Stimulated activated CD4-positive, alpha-beta T cell treated with anti-CD3 and anti-CD28 coated beads, TNF-alpha, amount 100 ng/mL, for 48 hours (primary cell): ENCODE results near the gene MCM3AP.

Source experiments
- DNase-seq, 3 donors: peaks; one replicate each; pipeline ENCODE4 v3.0.0-alpha.2; 2020; ENCODE audit warnings: low read depth in 3 of 3

MCM3AP gene

GRCh38 chr21:46285206-46285661 is at the start of gene MCM3AP:
TSS of gene MCM3AP (minus strand) at chr21:46285611. CDS start at chr21:46285286, 325 bp downstream.
- DNase-seq: no peak

DNA sequence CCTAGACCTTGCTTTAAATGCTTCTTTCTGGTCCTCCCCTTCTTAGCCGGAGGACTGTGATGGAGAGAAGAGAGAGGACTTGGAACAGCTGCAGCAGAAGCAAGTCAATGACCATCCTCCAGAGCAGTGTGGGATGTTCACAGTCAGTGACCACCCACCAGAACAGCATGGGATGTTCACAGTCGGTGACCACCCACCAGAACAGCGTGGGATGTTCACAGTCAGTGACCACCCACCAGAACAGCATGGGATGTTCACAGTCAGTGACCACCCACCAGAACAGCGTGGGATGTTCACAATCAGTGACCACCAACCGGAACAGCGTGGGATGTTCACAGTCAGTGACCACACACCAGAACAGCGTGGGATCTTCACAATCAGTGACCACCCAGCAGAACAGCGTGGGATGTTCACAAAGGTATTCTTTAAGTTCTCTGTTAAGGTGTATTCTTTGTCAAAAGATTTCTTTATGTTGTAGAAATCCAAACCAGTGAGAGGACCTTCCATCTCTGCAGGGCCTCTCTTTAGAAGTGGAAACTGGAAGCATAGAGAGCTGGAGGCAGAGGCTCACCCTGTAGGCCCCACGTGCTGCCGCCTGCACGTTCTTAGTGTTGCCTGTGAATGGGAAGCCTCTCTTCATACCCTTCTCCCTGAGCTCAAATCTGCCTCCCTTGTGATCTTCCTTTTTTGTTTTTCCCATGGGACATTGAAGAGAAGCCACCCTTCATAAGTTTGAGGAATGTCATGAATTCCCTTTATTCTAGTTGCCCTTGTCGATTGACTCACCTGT is 49.1 kb upstream of the MCM3AP start:
- no peak for DNase-seq

- no peak for DNase-seq
These were observed 44.4 kb upstream of the MCM3AP start for GRCh38 chr21:46329796-46330195.

GRCh38 chr21:46328151-46328550 is 42.7 kb upstream of the MCM3AP start:
- DNase-seq: no peak

GRCh38 chr21:46327711-46328110 is 42.3 kb upstream of the MCM3AP start:
- no peak for DNase-seq

DNA sequence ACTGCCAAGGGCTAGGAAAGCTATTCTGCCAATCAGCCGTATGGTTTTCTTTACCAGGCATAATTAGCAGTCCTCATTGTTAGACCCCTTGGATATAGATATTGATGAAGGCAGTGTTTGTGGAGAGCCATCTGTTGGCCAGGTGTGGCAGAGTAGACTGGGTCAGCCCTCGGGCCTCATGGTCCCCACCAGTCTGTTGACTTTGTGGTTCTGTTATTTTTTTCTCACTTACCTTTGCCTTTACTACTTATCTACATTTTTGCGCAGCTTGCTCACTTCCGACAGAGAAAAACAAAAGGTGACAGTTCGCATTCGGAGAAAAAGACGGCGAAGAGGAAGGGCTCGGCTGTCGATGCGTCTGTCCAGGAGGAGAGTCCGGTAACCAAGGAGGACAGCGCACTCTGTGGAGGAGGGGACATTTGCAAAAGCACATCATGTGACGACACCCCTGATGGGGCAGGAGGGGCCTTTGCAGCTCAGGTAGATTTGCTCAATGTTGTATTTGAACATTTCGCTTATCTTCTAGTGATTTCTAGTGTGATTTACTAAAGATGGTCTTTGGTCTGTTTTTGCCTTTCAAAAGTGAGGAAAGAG is 40.8 kb upstream of the MCM3AP start:
- DNase-seq: no peak

GRCh38 chr21:46325073-46325912 is 39.9 kb upstream of the MCM3AP start:
- DNase-seq: peak in 2 of 3 donors; percentile 14 to 28

DNA sequence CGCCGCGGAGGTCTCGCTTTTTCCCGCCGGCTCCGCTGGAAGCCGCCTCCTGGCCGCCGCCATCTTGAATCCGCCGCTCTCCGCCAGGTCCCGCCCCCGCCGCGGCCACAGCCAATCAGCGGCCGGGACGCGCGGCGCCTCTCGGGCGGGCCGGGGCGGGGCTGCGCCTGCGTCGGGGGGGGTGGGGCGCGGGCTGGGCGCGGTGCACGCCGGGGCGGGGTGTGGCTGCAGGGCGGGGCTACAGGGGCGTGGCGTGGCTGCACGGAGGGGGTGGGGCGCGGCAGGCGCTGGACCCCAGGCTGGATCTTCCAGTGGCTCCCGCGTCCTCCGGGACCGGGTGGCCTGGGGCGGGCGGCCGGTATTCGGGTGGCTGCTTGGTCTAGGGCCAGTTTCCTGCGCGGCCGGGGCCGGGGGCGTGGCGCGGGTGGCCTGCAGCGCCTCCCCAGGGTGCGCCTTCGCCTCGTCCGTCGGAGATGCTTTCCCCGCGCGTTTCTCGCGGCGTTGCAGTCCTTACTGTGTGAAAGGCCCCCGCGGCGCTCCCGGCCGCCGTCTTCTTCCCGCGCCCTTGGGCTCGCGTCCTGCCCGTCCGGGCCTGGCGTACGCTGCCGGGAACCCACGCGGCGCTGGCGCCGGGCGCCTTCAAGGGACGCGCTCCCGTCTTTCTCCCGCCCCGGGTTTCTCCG is 39.1 kb upstream of the MCM3AP start:
- DNase-seq: peak; percentile 70 to 89 (median 80)

DNA sequence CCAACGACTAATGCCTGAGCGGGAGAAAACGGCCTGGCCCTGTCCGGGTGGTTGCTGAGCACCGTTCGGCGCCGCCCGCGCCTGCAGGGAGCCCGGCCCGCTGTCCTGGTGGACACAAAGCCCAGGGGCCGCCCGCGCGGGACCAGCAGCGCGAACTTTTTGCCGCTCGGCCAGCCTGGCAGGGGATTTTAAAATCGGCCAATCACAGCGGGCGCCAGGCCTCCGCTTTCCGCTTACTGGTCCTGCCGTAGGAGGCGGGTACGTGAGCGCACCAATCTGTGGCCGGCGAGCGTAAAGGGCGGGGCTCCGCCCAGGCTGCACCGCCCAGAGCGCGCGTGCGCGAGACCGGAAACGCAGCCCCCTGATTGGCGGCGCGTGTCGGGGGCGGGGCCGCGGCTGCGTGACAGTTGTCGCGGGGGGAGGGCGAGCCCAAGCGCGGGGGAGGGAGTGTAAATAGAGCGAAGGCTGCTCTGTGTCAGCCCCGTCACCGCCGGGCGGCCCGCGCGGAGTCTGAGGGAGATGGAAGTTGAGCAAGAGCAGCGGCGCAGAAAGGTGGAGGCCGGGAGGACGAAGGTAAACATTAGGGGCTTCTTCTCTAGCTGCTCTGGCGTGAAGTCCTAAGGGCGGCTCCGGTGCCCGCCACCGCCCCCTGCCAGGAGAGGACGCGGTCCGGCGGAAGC is 38.4 kb upstream of the MCM3AP start, which contains the start of the genes C21orf58 and PCNT:
C21orf58 (minus strand) TSS at position 161 of the 680 bp plus-strand sequence. CDS start 1,132 bp downstream, outside the sequence.
PCNT (plus strand) TSS at position 447 of the 680 bp plus-strand sequence; CDS start at position 520, 73 bp downstream.
- DNase-seq: peak; percentile 94 to 96 (median 96)

GRCh38 chr21:46323227-46323709 is 37.9 kb upstream of the MCM3AP start:
- peak in 1 of 3 donors; percentile 19 for DNase-seq

DNA sequence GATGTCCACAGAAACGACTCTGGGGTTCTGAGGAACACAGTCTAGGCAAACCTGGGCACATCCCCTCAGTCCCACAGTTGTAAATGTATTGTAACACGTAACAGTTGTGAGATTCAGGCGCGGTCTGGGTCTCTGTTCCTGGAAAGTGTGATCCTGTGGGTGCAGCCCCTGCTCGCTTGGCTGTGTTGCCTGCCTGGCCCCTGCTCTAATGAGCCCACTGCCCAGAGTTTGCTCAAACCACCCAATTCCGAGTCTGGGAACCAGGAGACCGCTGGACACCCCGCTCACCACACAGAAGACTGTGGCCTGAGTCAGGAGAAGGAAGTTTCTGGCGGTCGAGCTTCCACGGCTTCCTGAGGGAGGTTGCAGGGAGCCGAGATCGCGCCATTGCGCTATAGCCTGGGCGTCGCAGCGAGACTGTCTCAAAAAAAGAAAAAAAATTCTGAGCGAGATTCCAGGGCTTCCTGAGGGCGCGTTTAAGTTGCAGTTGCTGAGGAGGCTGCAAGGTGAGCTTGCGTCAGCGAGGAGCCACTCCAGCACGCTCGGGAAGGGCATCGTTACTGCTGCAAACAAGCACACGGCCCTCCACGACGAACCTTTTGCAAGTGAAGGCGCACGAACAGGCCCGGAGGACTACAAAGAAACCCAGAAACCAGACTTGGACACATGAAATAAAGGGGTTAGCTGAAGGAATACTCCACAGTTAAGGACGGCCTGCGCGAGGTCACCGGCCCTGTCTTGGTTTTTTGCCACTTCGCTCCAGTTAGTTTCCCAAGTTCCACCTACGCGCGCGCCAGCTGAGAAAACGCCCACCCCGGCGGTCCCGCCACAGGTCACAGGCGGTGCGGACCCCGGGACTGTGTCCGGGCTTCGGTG is 37.2 kb upstream of the MCM3AP start:
- DNase-seq: peak in 2 of 3 donors; percentile 7 to 17

- no peak for DNase-seq
These were observed 35.0 kb upstream of the MCM3AP start for GRCh38 chr21:46320331-46320801.

- no peak for DNase-seq
These were observed 33.8 kb upstream of the MCM3AP start for GRCh38 chr21:46319186-46319585.

DNA sequence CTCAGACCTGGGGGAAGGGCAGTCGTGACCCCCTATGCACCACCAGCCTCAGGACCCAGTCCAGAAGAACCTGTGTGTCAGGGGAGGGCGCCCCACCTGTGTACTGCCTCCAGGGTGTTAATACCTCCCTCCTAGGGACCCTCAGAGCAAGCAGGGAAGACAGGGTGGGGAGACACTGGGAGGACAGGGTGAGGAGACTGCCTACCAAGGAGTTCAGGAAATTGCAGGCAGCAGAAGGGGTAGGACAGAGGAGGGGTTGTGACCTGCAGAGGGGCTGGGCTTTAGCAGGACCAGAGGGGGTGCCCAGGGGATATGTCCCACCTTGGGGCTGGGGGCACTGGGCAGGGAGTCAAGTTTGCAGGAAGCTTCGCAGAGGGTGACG is 33.0 kb upstream of the MCM3AP start:
- DNase-seq: no peak

DNA sequence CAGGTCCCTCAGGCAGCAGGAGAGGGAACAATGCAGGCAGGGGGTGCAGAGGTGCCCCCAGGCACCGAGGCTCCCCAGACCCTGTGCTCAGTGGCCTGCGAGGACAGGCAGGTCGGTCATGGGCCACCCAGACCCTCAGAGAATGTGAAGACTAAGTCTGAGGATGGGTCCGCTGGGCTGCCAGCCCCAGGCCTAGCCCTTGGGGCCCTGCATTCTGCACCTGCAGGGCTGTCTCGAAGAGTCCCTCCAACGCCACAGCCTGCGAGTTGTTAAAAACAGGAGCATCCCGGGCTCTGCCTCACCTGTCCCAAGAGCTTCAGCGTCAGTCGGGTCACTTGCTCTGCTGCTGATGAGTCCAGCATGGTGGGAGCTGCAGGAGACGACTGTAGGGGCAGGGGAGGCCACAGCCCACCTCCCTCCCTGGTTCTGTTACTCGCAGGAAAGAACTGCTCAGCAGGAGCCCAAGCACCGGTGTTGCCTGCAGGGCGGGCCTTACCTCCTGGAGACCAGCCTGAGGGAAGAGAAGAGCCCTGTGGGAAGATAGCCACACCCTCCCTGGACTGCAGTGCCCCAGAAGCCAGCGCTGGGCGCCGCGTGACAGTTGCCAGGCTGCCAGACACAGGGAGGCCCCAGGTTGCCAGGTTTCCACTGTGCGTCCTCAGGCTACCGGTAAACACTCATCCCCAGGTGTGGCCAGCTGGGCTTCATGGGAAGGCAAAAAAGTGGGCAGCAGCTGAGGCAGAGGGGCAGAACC is 32.5 kb upstream of the MCM3AP start:
- DNase-seq: no peak

GRCh38 chr21:46316708-46317324 is 31.4 kb upstream of the MCM3AP start:
- no peak for DNase-seq

DNA sequence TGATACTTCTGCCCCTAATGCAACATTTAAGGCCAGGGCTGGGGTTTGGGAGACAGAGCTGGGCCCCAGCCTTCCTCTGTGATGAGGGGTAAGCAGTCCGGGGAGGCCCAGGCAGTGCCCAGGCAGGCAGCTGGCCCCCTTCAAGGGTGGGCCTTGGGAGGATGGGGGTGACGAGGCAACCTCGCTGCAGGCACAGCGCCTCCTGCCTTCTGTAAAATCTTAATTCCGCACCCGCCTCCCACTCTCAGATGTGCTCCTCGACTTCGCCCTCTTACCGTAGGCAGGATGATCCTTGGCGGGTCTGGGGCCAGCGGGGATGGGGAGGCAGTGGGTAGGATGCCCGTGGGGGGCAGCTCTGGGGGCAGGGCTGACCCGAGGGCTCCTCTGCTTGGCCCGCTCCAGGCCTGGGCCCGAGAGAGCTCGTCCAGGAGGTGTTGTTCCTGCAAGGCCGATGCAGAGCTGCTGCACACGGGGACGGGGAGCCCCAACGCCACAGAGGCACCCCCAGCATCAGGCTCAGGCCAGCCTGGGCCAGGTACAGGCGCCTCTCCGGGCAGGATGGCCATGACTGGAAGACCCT is 29.1 kb upstream of the MCM3AP start:
- no peak for DNase-seq

- no peak for DNase-seq
These were observed 27.5 kb upstream of the MCM3AP start for GRCh38 chr21:46312949-46313348.
